RWPE1 (cell line): ENCODE data around the gene JAK1.

Source experiments
- CTCF ChIA-PET: fragments of 350-600 bp; sonication (Branson Sonifier 250); formaldehyde crosslinking; extraction: SDS; loops from one replicate; lab custom pipeline; 2021; lab: Yijun Ruan, JAX
- POLR2A ChIA-PET: fragments of 400-600 bp; formaldehyde crosslinking; extraction: SDS; loops from one replicate; lab custom pipeline; 2020; ENCODE audit warnings: antibody characterized with exemption; ENCODE audit not compliant: low non-redundant PET; lab: Yijun Ruan, JAX
- DNase-seq: peaks from one replicate; pipeline ENCODE4 v3.0.0; 2012; ENCODE audit warnings: low spot score
- H3K27ac ChIP-seq: fragments of 450-650 bp; 2 replicates; pipeline ENCODE4 v1.5.1; 2017
- TF ChIP-seq, protein P1 (sequence below): fragments of 450-650 bp; conservative IDR thresholded peaks from 2 replicates; pipeline ENCODE4 v1.5.1; 2017; ENCODE audit warnings: low read depth, mild to moderate bottlenecking

The JAK1 gene

DNA sequence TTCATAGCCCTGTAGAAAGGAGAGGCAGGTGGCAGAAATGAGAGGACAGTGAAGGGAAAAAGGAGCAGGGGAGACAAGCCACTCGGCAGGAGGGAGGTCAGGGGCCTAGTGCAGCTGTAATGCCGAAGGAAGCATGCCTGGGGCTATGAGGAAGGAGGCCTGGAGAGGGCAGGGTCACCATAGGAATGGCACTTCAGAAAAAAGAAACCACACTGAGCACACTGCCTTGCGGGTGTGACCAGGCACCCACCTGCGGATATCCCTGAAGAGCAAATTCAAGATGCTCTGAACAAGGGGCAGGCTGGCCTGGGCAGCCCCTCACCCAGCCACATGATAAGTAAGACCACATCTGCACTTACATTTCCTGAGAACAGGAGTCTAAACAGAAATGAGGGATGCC, 104.7 kb downstream of the JAK1 start:
- CTCF ChIA-PET, result no interaction called here
- POLR2A ChIA-PET, result no interaction called here
- DNase-seq, result no peak
- TF ChIP-seq, protein P1, sequence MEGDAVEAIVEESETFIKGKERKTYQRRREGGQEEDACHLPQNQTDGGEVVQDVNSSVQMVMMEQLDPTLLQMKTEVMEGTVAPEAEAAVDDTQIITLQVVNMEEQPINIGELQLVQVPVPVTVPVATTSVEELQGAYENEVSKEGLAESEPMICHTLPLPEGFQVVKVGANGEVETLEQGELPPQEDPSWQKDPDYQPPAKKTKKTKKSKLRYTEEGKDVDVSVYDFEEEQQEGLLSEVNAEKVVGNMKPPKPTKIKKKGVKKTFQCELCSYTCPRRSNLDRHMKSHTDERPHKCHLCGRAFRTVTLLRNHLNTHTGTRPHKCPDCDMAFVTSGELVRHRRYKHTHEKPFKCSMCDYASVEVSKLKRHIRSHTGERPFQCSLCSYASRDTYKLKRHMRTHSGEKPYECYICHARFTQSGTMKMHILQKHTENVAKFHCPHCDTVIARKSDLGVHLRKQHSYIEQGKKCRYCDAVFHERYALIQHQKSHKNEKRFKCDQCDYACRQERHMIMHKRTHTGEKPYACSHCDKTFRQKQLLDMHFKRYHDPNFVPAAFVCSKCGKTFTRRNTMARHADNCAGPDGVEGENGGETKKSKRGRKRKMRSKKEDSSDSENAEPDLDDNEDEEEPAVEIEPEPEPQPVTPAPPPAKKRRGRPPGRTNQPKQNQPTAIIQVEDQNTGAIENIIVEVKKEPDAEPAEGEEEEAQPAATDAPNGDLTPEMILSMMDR, result no peak
- H3K27ac ChIP-seq, result no peak overlapping the region

DNA sequence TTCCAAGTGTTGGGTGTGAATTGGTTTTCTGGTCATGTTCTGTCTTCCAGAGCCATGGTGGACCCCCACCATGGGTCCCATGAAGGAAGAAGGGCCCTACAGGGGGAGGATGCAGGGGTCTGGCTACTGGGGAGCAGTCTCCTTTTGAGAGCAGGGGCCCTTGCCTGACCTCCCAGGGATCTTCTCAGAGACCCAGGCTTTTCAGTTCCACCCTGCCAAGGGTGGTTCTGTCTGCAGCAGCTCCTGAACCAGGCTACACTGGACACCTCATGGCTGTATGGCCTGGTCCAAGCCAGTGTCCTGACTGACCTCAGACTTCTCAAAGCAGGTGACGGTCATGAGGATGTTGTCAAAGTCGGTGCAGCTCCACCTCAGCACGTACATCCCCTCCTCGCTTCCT, 109.0 kb downstream of the JAK1 start:
- ChIA-PET CTCF (no interaction called here), POLR2A (no interaction called here)
- no peak overlapping the region for H3K27ac ChIP-seq
- TF ChIP-seq, protein P1, result no peak
- no peak for DNase-seq

DNA sequence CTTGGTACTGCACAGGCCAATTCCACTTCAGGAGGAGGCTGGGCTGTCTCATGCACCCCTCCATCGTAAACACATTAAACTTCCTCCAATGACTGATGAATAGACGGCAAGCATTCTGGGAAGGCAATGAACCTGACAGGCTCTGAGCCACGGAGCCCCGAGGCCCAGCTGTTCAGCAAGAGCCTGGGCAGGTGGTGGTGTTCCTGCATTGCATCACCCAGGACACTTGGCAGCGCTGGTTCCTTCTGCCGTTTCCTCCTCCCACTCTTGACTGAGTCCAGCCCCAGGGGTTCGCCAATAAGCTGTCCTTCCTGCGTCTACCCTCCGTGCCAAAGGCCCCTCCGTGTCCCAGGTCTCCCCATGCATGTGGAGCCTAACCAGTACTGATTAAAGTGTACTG, 109.8 kb downstream of the JAK1 start:
- TF ChIP-seq, protein P1, result no peak
- no peak for DNase-seq
- CTCF ChIA-PET, result no interaction called here
- POLR2A ChIA-PET, result no interaction called here
- no peak overlapping the region for H3K27ac ChIP-seq

DNA sequence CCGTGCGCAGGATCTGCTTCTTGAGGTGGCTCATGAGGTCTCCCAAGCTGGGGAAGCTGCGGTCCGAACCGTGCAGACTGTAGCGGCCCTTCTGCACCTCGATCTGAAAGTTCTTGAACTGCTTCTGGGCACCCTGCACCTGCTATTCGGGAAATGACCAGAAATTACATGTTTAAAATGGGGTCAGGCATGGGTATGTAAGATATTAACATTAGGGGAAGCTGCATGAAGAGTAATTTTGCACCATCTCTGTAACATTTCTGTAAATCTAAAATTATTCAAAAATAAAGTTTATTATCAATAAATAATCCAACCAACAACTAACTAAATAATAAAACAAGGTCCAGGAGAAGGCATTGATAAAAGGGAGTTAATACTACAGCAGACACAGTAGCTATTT, 110.8 kb downstream of the JAK1 start:
- ChIA-PET POLR2A (no interaction called here), CTCF (no interaction called here)
- no peak overlapping the region for H3K27ac ChIP-seq
- TF ChIP-seq, protein P1, result no peak
- DNase-seq, result no peak

DNA sequence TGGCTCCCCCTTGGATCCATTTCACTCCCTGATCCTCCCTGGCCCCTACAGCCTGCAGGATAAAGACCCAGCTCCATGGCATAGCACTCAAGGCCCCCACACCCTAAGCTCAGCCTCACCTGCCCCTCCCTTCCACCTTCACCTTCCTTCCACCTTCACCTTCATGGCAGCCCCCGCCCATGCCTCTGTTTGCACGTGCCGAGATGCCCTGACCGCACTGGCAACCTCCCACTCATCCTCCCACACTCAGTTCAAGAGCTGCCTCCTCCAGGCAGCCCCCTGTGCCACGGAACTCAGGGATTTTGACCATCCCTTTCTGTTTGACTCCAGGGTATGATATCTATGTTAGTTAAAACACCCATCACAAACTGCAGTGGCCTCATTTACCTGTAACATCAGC, 111.7 kb downstream of the JAK1 start:
- DNase-seq, result no peak
- CTCF ChIA-PET, result no interaction called here
- no peak overlapping the region for H3K27ac ChIP-seq
- TF ChIP-seq, protein P1, result no peak
- POLR2A ChIA-PET, result no interaction called here

DNA sequence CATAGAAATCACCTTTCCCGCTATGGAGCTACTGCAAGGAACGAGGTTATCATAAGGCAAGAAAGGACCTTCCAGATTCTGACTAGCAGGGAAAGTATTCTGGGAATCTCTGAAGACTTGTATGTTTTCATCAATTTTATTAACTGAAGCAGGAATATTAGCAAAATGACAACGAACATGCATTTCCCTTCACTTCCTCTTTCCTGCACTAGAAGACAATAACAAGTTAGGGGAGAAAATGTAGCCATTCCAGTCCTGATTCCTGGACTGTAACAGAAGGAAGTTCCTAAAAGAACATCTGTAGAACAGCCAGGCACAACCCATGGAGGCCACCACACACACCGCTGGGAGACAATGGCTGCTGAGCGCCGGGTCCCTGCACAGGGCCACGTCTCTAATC, 114.7 kb downstream of the JAK1 start:
- CTCF ChIA-PET, result no interaction called here
- H3K27ac ChIP-seq, result no peak overlapping the region
- POLR2A ChIA-PET, result no interaction called here
- no peak for DNase-seq
- TF ChIP-seq, protein P1, result no peak

DNA sequence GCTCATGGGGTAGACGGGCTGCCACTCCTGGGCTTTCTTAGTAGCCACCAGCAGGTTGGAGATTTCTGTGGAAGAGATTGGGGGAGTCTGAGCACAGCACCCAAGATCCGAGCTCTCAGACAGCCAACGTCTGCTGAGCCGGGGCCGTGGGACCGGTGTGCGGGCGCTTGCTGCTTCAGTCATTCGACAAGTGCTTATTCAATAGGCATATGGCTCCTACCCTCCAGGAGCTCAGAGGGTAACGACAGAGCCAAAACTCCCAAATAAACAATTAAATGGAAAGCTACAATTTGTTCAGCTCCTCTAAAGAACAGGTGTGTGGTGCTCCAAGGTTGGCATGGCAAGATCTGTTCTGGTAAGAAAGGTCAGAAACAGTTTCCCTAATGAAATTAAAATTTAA, 115.5 kb downstream of the JAK1 start:
- no peak for DNase-seq
- H3K27ac ChIP-seq, result no peak overlapping the region
- POLR2A ChIA-PET, result no interaction called here
- TF ChIP-seq, protein P1, result no peak
- CTCF ChIA-PET, result no interaction called here
